Panc1 (cell line): Measurements from ENCODE around the gene C10orf143.

Source experiments
- CTCF ChIP-seq: fragments of 450-650 bp; IDR thresholded peaks from 2 replicates; pipeline ENCODE4 v1.5.1; 2017; ENCODE audit warnings: mild to moderate bottlenecking
- POLR2AphosphoS5 ChIP-seq: IDR thresholded peaks from 2 replicates; pipeline ENCODE4 v1.6.1; 2012; ENCODE audit warnings: mild to moderate bottlenecking, low read depth, low read length, moderate library complexity

GRCh38 chr10:130018730-130019185 is 91.9 kb downstream of the C10orf143 start:
- TF ChIP-seq CTCF (no peak), POLR2AphosphoS5 (no peak)
